Measurements from ENCODE around the gene SASH1.

The SASH1 gene

GRCh38 chr6:148423601-148424270 is 81.1 kb downstream of the SASH1 start:
- Histone ChIP-seq H3K36me3 (no peaks in the 10 kb centered on the region), H3K4me1 (peaks cover 0 to 4% (median 0%) of the 10 kb centered on the region in 4 donors), H3K9me3 (no peaks in the 10 kb centered on the region), H3K27me3 (no peaks in the 10 kb centered on the region), H3K4me3 (no peak overlapping the region), H3K27ac (peak overlapping the region in 1 of 2 donors; percentile 25)
- no peak for DNase-seq
- no peak for TF ChIP-seq CTCF (IDR thresholded peaks at IDR 0.05)
- intact Hi-C loops (cut with DNase I; ENCODE audit: low total_unique reads) = no loop called here

- Histone ChIP-seq H3K4me3 (no peak overlapping the region), H3K27me3 (no peaks in the 10 kb centered on the region), H3K4me1 (peaks cover 0 to 4% (median 0%) of the 10 kb centered on the region in 4 donors), H3K9me3 (no peaks in the 10 kb centered on the region), H3K36me3 (no peaks in the 10 kb centered on the region), H3K27ac (no peak overlapping the region)
- intact Hi-C loops (cut with DNase I; ENCODE audit: low total_unique reads) = no loop called here
- no peak for DNase-seq
- no peak for TF ChIP-seq CTCF (IDR thresholded peaks at IDR 0.05)
Observed at GRCh38 chr6:148425443-148425842, 82.8 kb downstream of the SASH1 start.

- Histone ChIP-seq H3K27me3 (no peaks in the 10 kb centered on the region), H3K36me3 (no peaks in the 10 kb centered on the region), H3K4me1 (peaks cover 0 to 4% (median 1%) of the 10 kb centered on the region in 4 donors), H3K4me3 (no peak overlapping the region), H3K27ac (no peak overlapping the region), H3K9me3 (no peaks in the 10 kb centered on the region)
- no peak for DNase-seq
- intact Hi-C loops (cut with DNase I; ENCODE audit: low total_unique reads) = no loop called here
- no peak for TF ChIP-seq CTCF (IDR thresholded peaks at IDR 0.05)
Observed at GRCh38 chr6:148426317-148426977, 83.8 kb downstream of the SASH1 start.

GRCh38 chr6:148427333-148427732 is 84.7 kb downstream of the SASH1 start:
- Histone ChIP-seq H3K36me3 (no peaks in the 10 kb centered on the region), H3K9me3 (no peaks in the 10 kb centered on the region), H3K27ac (no peak overlapping the region), H3K4me1 (peaks cover 0 to 11% (median 8%) of the 10 kb centered on the region in 4 donors), H3K27me3 (no peaks in the 10 kb centered on the region), H3K4me3 (no peak overlapping the region)
- intact Hi-C loops (cut with DNase I; ENCODE audit: low total_unique reads) = no loop called here
- no peak for TF ChIP-seq CTCF (IDR thresholded peaks at IDR 0.05)
- no peak for DNase-seq

- Histone ChIP-seq H3K36me3 (no peaks in the 10 kb centered on the region), H3K9me3 (no peaks in the 10 kb centered on the region), H3K4me1 (peaks cover 0 to 17% (median 13%) of the 10 kb centered on the region in 4 donors)
Observed at GRCh38 chr6:148429423-148429822, 86.8 kb downstream of the SASH1 start.

More at GRCh38 chr6:148429423-148429822, 86.8 kb downstream of the SASH1 start:
- no peak for TF ChIP-seq CTCF (IDR thresholded peaks at IDR 0.05)
- no peaks in the 10 kb centered on the region for H3K27me3 ChIP-seq
- intact Hi-C loops (cut with DNase I; ENCODE audit: low total_unique reads) = no loop called here
- no peak overlapping the region for H3K4me3 ChIP-seq
- no peak overlapping the region for H3K27ac ChIP-seq
- no peak for DNase-seq

Measured in tibial artery (tissue), 4 donors.